Endothelial cell of hepatic sinusoid (primary cell): ENCODE data around the gene FRK.

Experiments
- in situ Hi-C: cut with HindIII; loops from 2 replicates; pipeline ENCODE4 v1.10.0; 2017; ENCODE audit warnings: low sequenced_read_pairs

FRK gene

DNA sequence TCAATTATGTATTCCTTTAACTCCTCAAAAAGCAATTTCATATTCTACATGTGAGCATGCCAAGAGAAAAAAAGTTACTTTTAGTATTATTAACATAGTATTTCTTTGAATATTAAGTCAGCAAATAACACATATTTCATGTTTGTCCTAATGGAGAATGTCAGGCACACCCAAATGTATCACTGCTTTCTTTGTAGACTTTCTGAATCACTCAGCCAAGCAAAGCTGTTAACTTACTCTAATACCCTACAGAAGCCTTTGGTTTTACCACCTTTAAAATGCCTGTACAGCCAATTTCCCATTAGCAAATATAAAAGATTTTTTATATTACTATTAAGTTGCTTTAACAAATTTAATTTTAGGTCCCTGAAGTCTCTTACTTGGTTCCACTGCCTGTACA is 23.8 kb downstream of the FRK start:
- in situ Hi-C loops: no loop called here

- in situ Hi-C loops: no loop called here
These were observed 24.5 kb downstream of the FRK start for GRCh38 chr6:116036075-116036773.

GRCh38 chr6:116035616-116036015 is 25.1 kb downstream of the FRK start:
- in situ Hi-C loops: no loop called here

DNA sequence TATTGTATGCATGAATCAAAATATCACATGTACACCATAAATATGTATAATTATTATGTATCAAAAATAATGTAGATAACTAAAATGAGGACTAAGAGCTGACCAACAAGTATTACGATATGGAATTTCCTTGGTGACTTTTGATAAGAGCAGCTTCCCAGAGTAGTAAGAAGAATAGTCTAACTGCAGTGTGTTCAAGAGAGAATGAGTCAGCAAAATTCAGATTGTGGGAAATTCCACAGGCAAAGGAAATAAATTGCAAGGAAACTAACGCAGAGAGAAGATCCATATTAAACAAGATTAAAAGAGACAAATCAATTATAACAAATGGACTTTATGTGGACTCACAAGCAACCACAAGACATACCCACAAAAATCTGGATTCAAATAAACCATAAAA is 26.4 kb downstream of the FRK start:
- in situ Hi-C loops: no loop called here

DNA sequence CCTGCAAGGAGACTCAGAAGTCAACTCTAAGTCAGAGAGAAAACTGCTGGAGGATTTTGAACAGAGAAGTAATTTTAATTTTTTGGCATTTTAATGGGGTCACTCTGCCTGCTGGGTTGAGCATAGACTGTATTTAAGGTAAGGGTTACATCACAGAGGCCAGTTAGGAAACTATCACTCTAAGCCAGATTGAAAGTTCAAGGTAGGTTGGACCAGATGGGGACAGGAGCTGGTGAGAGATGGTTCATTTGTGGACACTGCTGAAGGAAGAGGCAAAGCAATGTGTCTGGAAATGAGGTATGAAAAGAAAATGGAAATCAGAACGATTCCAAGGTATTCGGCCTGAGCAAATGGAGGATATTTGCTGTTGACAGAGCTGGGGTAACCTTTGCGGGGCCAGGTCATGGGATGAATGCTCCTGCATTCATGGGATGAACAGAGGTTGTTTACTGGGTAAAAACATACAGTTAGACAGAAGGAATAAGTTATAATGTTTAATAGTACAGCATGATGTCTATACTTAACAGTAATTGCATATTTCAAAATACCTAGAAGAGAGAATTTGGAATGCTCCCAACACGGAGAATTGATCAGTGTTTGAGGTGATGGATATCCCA is 26.9 kb downstream of the FRK start:
- in situ Hi-C loops: no loop called here

DNA sequence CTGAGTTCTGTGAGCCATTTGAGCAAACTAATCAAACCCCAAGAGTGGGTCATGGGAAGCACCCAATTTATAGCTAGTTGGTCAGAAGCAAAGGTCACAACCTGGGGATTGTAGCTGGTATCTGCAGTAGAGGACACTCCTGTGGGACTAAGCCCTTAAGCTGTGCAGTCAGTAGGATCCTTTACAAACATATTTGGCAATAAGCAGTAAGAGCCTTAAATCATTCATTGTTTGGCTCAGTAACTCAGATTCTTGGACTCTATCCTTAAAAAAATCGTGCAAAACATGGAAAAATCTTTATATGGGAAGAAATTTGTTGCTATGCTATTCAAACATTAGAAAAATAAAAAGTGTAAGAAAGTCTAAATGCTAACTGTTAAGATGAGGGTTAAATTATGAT is 29.9 kb downstream of the FRK start:
- in situ Hi-C loops: no loop called here

DNA sequence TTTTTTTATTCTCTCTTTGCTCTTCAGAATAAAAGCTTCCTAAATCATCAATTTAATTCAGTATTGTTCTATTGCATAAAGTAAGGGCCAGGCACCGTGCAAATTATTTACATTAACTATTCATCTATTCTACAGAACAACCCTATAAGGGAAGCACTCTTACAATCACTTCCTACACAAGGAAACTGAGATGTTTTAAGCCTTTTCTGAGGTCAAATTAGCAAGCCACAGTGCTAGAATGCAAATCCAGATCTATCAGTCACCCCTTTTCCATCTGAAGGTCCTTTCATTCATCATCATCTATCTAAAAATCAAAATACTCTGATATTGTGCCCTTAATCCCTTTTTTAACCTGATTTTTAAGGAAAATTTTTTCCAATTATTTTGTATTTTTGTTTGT is 31.2 kb downstream of the FRK start:
- in situ Hi-C loops: no loop called here

GRCh38 chr6:116028233-116028632 is 32.5 kb downstream of the FRK start:
- in situ Hi-C loops: no loop called here

DNA sequence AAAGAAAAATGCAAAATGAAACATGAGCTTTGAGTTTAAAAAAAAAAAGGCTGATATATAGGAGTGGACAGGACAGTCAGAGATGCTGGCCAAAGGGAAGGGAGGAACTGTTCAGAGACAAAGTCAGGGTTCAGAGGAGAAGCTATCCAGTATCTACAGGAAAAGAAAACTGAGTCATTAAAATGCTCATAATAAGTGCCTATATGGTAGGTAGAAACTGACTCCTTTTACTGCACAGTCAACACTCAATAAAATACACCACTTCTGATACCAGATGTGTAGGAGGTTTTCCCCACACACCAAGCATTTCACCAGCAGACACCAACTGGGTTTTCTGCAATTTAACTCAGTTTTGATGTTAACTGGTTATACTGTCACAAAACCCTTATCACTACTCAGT is 32.9 kb downstream of the FRK start:
- in situ Hi-C loops: no loop called here

DNA sequence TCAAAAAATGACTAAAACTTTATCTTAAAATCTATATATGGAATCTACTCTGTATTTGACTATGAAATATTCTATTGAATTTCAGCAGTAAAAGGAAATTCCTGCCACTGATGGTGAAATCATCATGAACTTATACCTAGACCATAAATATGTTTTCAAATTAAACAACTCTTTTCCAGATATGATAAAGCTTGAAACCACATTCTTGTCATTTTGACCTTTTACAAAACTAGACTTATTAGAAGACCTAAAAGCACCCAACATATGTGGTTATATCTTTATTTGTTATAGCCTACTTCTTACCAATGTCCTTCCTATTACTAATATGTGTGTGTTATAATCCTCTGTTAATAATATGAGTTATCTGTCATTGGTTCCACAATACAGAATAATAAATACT is 35.3 kb downstream of the FRK start:
- in situ Hi-C loops: no loop called here

GRCh38 chr6:116022841-116023445 is 37.7 kb downstream of the FRK start:
- in situ Hi-C loops: no loop called here

- in situ Hi-C loops: no loop called here
These were observed 40.0 kb downstream of the FRK start for GRCh38 chr6:116020738-116021137.

- in situ Hi-C loops: no loop called here
These were observed 41.3 kb downstream of the FRK start for GRCh38 chr6:116019428-116019827.

DNA sequence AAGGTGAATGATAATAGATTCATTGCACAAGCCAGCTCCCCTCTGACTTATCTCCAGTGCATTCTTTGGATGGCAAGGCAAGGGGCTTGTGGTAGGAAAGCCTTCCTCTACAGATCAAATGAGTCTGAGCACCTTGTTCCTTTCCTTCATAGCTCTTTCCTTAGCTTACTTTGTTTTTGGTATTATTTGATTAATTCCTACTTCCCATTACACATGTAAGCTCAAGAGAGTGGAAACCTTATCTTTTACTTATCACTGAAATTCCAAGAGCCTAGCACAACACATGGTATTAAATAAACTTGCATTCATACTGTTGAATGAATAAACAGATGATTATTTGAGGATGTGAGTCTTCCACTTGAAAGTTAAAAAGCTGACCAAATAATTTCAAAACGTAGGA is 41.7 kb downstream of the FRK start:
- in situ Hi-C loops: no loop called here

- in situ Hi-C loops: no loop called here
These were observed 43.0 kb downstream of the FRK start for GRCh38 chr6:116017546-116018295.

GRCh38 chr6:116016846-116017545 is 43.7 kb downstream of the FRK start:
- in situ Hi-C loops: no loop called here

- in situ Hi-C loops: no loop called here
These were observed 44.7 kb downstream of the FRK start for GRCh38 chr6:116015983-116016382.

- in situ Hi-C loops: no loop called here
These were observed 45.1 kb downstream of the FRK start for GRCh38 chr6:116015561-116015960.

- in situ Hi-C loops: no loop called here
These were observed 47.7 kb downstream of the FRK start for GRCh38 chr6:116012951-116013350.

DNA sequence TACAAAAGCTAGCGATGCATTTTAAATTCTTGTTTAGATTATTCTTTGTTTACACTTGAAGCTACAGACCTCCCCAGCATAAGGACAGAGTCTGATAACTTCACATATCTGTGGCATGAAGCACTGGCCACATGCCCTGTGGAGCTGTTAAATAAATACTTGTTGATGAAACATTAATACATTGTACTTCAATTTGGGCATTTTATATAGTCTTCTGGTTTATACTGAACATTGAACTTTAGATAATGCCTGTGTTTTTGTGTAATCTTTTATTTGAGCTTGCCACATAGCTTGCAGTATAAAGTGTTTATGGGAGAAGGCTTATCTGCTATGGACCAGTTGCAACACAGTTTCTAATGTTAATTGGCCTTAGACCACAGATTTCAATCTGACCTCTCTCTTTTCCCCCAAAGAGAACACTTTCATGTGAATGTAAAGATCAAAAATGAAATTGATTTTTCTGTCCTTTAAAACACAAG is 48.2 kb downstream of the FRK start:
- in situ Hi-C loops: no loop called here

DNA sequence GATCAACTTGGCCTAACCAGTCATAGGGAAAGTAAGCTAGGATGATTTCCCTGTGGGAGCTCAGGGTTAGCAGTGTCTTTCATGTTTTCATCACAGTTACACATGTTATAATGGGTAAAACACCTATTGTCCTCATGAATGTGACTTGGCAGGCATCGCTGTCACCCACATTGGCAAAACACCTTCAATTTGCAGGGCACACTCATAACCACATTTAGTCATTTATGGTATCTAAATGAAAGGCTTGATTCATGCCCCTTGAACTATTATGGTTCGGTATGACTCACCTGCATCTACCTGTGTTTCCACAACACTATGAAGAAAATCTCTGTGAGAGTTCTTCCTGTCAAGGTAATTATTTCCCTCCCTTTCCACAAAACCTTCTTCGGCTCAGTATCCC is 49.2 kb downstream of the FRK start:
- in situ Hi-C loops: no loop called here
